COLO668 (cell line): ENCODE data around the gene PAFAH1B2.
"Not testable (repeated sequence)": the region's sequence is repeated elsewhere in the genome, so short reads cannot be mapped to it uniquely, and the experiment has no call there.

Experiments used
- DNase-seq: peaks from one replicate; lab custom pipeline; 2025; ENCODE audit not compliant: unreplicated experiment; lab: John Stamatoyannopoulos, UW

Gene PAFAH1B2

DNA sequence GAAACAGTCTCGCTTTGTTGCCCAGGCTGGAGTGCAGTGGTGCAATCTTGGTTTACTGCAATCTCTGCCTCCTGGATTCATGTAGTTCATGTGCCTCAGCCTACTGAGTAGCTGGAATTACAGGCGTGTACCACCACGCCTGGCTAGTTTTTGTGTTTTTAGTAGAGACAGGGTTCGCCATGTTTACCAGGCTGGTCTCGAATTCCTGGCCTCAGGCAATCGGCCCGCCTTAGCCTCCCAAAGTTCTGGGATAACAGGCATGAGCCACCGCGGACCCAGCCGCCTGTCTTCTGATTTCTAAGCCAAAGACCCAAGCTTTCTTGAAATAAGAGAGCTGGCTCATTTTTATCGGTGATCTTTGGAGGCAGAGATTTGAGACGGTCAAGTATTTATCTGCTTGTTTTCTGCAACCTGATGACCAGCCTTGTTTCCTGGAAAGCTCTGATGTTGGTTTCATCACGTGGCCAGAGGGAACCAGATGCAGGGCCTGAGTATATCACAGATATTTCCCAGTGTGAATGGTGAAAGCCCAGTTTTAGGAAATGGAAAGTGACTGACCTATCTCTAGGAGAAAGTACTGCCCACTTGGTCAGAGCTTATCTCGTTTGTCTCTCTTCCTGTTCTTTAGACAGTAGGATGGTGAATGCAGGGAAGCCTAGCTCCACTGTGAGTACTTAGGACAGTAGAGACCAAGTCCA, 28.8 kb downstream of the PAFAH1B2 start:
- no peak for DNase-seq

DNA sequence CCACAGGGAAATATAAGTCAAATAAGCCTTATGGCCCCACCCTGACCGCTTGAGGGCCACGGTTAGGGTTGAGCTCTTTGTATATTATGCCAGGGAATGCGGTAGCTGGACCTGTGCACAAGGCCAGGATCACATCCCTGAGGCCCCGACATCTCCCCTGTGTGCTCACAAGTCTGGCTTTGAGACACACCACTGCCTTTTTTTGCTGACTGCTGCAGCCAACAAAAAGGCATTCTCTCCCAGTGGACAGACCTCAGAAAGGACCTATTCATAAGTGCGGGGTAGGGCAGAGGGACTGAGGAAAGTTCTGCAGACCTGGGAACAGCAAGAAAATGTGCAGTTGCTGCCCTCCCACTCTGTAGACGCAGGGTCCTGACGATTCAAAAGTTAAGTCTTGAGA, 31.0 kb downstream of the PAFAH1B2 start:
- DNase-seq = no peak

GRCh38 chr11:117175781-117176180, 31.7 kb downstream of the PAFAH1B2 start:
- DNase-seq = no peak

DNA sequence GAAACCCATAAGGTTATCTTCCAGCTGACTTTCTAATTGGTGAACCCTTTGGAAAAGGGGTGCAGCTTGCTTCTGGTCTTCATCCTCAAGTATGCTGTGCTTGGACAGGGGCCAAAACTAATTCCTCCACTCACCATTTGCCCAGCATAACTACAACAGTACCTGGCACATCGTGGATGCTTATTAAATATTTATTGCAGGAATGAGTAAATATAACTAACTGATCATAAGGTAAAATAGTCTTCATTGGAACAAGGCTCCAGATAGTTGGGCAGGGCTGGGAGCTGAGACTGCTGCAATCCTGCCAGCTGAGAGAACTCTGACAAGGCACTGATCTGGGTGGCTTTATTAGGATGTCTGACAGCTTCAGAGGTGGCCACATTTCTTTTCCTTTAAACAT, 32.1 kb downstream of the PAFAH1B2 start:
- no peak for DNase-seq

DNA sequence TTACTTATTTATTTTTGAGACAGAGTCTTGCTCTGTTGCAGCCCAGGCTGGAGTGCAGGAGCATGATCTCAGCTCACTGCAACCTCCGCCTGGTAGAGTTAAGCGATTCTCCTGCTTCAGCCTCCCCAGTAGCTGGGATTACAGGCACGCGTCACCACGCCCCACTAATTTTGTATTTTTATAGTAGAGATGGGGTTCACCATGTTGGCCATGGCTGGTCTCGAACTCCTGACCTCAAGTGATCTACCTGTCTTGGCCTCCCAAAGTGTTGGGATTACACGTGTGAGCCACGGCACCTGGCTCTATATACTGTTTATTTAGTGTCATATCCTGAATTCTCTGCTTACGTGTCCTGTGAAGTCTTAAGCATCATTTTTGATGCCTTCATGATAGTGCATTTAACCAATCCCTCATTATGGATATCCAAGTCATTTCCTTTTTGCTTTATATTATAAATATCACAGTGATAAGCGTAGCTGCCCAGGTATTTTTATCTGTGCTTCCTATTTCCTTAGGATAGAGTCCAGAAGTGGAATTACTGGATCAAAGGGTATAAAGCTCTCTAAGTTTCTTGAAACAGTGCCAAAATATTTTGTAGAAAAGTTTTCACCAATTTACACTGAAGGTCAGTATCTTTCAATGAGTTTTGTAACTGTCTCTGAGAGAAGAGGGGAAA, 33.6 kb downstream of the PAFAH1B2 start:
- no peak for DNase-seq

GRCh38 chr11:117178210-117179034, 34.3 kb downstream of the PAFAH1B2 start, which contains the start of gene SIDT2:
TSS of gene SIDT2 (plus strand) at chr11:117178743. CDS start at chr11:117179264, 521 bp downstream.
- peak; percentile 90 for DNase-seq

- peak; percentile 45 for DNase-seq
Observed at GRCh38 chr11:117179048-117179999, 35.2 kb downstream of the PAFAH1B2 start.

GRCh38 chr11:117180020-117180419, 35.9 kb downstream of the PAFAH1B2 start:
- no peak for DNase-seq

DNA sequence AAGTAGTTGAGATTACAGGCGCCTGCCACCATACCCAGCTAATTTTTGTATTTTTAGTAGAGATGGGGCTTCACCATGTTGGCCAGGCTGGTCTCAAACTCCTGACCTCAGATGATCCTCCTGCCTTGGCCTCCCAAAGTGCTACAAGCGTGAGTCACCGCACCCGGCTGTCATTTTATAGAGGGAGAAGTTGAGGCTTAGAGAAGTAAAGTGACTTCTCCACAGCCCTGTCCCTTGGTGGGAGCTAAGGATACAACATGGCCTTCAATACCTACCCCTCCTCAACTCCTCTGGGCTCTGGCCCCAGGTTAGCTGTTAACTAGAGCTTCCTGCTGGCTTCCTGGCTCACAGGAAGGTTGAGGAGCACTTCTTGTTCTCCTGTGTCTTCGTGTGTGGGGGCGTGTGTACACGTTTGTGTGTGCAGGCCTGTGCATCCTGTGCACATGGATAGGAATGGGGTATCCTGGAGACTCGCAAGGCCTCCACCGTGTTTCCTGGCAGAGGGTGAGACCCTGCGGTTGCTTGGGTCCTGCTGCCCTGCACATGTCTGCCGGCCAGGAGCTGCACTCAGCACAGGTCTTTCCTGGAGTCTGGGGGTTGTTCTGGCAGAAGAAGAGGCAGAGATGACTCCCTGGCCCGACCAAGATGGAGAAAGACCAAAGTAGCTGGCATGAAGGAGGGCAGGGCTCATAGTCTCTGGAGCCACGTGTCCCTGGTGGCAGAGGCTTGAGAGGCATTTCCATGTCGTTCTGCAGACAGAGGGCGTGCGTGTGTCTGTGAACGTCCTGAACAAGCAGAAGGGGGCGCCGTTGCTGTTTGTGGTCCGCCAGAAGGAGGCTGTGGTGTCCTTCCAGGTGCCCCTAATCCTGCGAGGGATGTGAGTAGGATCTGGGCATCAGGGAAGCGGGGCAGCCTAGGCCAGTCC, 36.8 kb downstream of the PAFAH1B2 start:
- peak; percentile 54 for DNase-seq

DNA sequence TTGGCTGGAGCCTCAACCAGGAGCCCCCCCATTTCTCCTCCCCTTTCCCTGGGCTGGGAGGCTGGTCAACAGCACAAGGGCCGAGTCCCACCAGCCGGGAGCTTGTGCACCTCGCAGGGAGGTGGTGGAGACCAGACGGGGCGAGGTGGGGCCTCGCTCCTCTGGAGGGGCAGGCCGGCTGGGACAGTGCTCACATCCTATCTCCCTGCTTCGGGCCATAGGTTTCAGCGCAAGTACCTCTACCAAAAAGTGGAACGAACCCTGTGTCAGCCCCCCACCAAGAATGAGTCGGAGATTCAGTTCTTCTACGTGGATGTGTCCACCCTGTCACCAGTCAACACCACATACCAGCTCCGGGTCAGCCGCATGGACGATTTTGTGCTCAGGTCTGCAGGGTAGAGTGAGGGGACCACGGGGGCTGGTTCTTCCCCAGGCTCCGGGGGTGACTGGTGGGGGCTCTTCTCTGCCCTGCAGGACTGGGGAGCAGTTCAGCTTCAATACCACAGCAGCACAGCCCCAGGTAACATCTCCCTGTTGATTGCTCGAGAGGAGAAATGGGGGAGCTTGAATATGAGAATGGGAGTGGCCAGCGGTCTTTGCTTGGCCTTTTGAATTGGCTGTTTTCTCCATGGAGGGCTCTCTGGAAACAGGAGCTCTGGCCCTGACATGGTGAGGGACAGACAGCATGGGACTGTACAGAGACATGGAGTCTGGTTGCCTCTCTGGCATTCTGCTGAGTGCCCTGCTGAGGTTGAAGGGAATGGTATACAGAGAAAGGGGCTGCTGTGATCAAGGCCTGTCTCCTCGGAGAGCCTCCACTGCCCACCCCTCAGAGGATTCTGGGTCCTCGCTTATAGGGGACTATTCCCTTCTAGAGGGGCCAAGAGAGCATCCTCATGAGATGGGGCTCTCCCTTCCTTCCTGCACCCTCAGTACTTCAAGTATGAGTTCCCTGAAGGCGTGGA, 37.8 kb downstream of the PAFAH1B2 start:
- no peak for DNase-seq

GRCh38 chr11:117182551-117182935, 38.5 kb downstream of the PAFAH1B2 start:
- DNase-seq = no peak

- DNase-seq = not testable (repeated sequence)
Observed at GRCh38 chr11:117183178-117183577, 39.1 kb downstream of the PAFAH1B2 start.

GRCh38 chr11:117183724-117184349, 39.8 kb downstream of the PAFAH1B2 start:
- peak; percentile 62 for DNase-seq

GRCh38 chr11:117185736-117186430, 41.8 kb downstream of the PAFAH1B2 start:
- DNase-seq = no peak

DNA sequence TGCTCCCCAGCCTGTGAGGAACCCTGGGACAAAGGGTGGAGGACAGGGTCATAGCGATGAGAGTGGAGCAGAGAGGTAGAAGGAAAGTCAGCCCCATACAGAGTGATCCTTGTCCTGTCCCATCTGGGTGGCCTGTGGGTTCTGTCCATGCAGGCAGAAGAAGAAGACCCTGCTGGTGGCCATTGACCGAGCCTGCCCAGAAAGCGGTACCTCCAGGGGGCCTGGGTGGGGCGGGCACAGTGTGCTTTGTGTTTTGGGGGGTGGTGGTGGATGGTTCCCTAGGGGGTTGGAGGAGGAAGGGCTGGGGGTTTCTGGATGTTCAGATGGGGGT, 42.3 kb downstream of the PAFAH1B2 start:
- DNase-seq = no peak

- no peak for DNase-seq
Observed at GRCh38 chr11:117187007-117187406, 42.9 kb downstream of the PAFAH1B2 start.

GRCh38 chr11:117187428-117187798, 43.3 kb downstream of the PAFAH1B2 start:
- DNase-seq = no peak
